Measurements from ENCODE around the gene PSORS1C1.
A peak's percentile ranks its signal among the peaks of the same experiment; 100 is the strongest.
"Not testable (repeated sequence)": the region's sequence is repeated elsewhere in the genome, so short reads cannot be mapped to it uniquely, and the experiment has no call there.

The PSORS1C1 gene, protein sequence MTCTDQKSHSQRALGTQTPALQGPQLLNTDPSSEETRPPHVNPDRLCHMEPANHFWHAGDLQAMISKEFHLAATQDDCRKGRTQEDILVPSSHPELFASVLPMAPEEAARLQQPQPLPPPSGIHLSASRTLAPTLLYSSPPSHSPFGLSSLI

DNA sequence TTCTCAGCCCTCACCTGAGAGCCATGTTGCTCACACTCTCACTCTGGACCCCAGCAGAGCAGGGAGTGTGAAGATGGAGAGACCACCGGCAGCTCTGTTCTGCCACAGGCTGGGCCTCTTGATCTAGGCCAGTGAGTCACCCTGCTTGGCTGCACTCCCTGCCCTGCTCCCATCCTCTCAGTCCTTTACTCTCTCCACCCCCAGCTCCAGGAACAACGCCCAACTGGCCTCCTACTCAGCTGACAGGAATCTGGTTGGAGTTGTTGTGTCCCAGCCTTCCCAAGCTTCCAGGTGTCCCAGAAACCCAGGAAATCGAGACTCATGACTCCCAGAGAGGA is at the start of gene PSORS1C1:
TSS of gene PSORS1C1 (plus strand) at position 260 of the 338 bp plus-strand sequence. CDS start 14,833 bp downstream, outside the sequence.
- DNase-seq (ENCODE audit: low spot score) (peak; percentile 85), FAIRE-seq (peak; percentile 86)

DNA sequence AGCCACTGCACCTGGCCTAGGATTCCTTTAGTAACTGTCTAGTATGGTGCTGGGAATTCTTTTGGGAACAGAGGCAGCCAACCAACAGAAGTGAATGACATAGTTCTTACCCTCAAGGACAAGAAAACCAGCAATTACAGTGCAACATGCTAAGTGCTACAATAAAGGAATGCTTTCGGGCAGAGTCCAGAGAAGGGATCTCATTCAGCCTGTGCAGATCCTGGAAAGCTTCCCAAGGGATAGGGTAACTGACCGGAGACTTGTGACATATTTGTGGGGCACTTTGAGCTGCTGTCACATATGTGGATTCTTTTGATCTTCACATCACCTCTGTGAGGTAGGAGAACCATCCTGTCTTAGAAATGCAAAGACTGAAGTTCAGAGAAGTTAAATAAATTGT is 49.0 kb upstream of the PSORS1C1 start:
- DNase-seq (ENCODE audit: low spot score) (no peak), FAIRE-seq (no peak)

DNA sequence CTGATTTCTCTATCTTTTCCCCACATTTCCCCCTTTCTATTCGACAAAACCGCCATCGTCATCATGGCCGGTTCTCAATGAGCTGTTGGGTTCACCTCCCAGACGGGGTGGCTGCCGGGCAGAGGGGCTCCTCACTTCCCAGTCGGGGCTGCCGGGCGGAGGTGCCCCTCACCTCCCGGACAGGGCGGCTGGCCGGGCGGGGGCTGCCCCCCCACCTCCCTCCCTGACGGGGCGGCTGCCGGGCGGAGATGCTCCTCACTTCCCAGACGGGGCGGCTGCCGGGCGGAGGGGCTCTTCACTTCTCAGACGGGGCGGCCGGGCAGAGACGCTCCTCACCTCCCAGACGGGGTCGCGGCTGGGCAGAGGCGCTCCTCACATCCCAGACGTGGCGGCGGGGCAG is 47.6 kb upstream of the PSORS1C1 start:
- not testable (repeated sequence) for FAIRE-seq

GRCh38 chr6:31067891-31068668 is 46.5 kb upstream of the PSORS1C1 start:
- DNase-seq (ENCODE audit: low spot score); FAIRE-seq: not testable (repeated sequence)

More for the DNA sequence above, 47.6 kb upstream of the PSORS1C1 start:
- DNase-seq (ENCODE audit: low spot score) = not testable (repeated sequence)

DNA sequence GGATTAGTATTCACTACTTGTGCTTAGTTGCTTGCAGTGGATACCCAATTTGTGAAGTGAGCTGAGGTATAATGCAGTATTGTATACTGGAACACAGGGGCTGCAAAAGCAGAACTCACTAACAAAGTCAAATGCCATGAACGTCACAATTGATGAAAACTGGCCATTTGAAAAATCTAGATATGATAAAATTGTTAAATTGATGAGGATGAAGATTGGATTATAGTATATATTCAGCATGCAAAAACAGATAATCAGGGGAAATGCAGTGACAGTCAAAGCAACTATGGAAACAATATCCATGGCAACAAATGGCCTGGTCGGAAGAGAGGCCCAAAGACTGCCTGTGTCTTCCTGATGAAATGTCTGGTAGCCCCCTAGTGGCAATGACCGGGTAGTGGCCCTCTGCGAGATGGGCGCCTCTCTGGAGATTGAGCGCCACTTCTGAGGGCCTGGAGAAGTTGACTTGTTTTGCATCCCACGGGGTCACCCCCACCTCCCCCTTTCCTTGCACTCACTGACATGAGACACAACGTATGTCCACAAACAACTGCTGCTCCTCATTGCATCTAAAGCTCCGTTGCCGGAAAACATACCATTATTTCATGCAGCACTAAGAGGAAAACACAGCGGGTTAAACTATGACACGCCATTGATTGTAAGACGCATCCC is 45.8 kb upstream of the PSORS1C1 start:
- no peak for FAIRE-seq

DNA sequence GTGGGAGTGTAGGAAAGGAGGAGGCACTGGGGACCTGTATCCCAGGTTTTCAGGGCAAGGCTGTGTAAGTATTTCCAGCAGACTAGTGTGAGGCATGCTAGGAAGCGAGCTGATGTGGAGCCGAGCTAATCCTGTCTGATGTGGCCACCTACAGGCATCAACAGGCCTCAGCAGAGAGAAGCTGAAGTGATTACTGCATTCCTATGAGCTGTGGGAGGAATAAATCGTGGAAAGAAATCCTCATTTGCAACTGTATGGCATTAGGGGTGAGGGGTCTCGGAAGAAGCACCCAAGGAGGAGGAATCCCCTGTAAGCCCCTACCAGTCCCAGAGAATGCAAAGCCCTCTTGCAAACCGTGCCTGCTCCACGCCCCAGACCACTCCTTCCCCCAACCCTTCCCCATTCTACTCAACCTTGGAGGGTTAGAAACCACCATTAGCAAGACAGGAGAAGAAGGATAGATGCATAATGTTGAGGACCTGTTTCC is 43.8 kb upstream of the PSORS1C1 start:
- FAIRE-seq (no peak), DNase-seq (ENCODE audit: low spot score) (peak; percentile 69)

More for the DNA sequence above, 45.8 kb upstream of the PSORS1C1 start:
- DNase-seq (ENCODE audit: low spot score) = peak; percentile 69

DNA sequence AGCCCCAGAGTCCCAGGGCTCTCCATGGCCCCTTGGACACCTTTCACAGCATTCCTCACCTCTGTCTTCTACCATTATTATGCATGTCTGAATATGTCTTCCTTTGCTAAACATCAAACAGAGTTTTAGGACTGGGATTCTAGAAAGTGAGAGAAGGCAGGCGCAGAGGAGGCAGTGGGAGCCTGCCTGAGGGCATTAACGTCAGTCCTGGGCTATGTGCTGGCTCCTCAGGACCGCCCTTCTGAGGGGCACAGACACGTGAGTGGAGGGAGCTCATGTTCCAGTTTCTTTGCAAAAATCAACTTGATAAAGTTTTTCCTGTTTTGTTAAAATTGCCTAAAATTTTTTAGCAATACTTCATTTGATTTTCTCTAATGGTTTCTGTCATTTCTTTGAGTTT is 40.2 kb upstream of the PSORS1C1 start:
- DNase-seq (ENCODE audit: low spot score) = no peak
- no peak for FAIRE-seq

GRCh38 chr6:31075528-31075927 is 39.1 kb upstream of the PSORS1C1 start:
- FAIRE-seq (no peak), DNase-seq (ENCODE audit: low spot score) (peak; percentile 5)

DNA sequence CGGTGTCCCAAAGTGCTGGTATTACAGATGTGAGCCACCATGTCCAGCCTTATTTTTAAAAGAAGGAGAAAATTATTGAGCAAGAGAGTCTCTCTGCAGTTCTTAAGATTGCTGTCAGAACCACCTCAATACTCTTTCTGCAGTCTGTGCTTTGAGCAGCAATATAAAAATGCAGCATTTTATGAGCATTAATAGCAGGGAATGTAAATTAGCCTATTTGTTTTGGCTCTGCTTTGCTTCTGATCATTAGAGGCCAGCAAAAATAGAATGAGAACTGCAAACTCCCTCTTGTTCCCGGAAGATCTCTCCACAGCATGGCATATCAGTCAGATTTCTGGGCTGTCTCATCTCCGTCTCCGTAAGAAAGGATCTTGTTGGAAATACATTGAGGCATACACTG is 38.0 kb upstream of the PSORS1C1 start:
- FAIRE-seq = no peak
- no peak for DNase-seq (ENCODE audit: low spot score)

- FAIRE-seq = no peak
- peak; percentile 31 for DNase-seq (ENCODE audit: low spot score)
Measured at GRCh38 chr6:31079656-31080261, 34.8 kb upstream of the PSORS1C1 start.

- no peak for FAIRE-seq
- no peak for DNase-seq (ENCODE audit: low spot score)
Measured at GRCh38 chr6:31081872-31082271, 32.7 kb upstream of the PSORS1C1 start.

- no peak for FAIRE-seq
- DNase-seq (ENCODE audit: low spot score) = no peak
Measured at GRCh38 chr6:31083742-31084354, 30.8 kb upstream of the PSORS1C1 start.

- DNase-seq (ENCODE audit: low spot score) (peak; percentile 74), FAIRE-seq (peak; percentile 44)
Measured at GRCh38 chr6:31086788-31087440, 27.7 kb upstream of the PSORS1C1 start.

DNA sequence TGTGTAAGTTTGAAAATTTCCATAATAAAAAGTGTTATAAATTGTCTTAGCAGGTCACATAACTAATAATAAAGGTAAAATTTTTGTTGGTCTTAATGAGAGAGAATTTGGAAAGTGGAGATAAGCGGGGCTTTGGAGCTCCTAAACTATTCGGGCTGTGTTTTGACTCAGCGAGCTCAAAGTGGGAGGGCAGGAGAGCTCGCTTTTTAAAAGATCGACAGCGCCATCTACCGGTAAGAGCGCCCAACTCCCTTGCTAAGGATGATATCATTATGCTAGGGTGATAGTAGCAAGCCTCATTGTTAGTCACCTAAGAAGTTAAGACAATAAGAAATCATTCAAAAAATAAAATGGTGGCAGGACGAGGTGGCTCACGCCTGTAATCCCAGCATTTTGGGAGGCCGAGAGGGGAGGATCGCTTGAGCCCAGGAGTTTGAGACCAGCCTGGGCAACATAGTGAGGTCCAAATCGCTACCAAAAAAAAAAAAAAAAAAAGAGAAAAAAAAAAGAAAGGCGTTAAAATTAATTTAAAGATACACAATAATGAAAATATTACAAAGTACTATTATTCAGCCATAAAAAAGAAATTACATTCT is 27.0 kb upstream of the PSORS1C1 start:
- DNase-seq (ENCODE audit: low spot score) = peak; percentile 69
- FAIRE-seq = peak; percentile 81

DNA sequence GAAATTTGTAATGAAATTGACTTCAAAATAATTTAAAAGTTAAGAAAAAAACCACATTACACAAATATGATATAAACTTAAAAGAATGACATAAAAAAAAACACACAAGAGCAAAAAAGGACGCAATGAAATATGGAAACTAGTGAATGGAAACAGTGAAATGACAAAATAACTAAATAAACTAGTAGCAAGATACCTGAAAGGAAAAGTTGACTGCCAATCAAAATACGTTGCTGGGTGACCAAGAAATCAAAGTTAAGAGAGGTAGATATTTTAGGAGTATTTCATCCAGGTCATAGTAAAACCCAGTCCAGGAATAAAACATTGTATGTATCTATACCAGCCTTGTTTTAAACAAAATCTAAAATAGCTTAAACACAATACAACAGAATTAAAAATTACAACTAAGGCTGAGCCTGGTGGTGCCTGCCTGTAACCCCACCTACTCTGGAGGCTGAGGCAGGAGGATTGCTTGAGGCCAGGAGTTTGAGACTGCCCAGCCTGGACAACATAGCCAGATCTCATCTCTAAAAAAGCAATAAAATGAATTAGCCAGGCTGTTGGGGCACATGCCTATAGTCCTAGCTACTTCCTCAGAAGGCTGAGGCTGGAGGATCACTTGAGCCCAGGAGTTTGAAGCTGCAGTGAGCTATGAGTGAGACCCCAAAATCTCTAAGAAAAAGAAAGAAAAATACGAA is 24.2 kb upstream of the PSORS1C1 start:
- DNase-seq (ENCODE audit: low spot score) = no peak
- FAIRE-seq = no peak

GRCh38 chr6:31090973-31091364 is 23.6 kb upstream of the PSORS1C1 start:
- FAIRE-seq (no peak), DNase-seq (ENCODE audit: low spot score) (no peak)

DNA sequence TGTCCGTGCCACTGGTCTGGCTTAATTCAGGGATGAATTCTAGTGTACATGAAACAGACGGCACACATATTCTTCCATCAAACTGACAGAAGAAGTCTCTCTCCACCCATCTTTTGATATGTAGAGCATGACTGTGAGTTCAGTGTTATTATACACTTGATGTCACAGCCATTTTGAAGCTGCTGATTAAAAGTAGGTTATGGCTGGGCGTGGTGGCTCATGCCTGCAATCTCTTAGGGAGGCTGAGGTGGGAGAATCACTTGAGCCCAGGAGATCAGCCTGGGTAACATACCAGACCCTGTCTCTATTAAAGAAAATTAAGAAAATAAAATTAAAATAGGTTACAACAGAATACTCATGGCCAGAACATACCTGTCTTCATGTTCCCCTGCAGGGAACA is 22.9 kb upstream of the PSORS1C1 start:
- FAIRE-seq (no peak), DNase-seq (ENCODE audit: low spot score) (no peak)

GRCh38 chr6:31092238-31092637 is 22.4 kb upstream of the PSORS1C1 start:
- DNase-seq (ENCODE audit: low spot score) (no peak), FAIRE-seq (no peak)

DNA sequence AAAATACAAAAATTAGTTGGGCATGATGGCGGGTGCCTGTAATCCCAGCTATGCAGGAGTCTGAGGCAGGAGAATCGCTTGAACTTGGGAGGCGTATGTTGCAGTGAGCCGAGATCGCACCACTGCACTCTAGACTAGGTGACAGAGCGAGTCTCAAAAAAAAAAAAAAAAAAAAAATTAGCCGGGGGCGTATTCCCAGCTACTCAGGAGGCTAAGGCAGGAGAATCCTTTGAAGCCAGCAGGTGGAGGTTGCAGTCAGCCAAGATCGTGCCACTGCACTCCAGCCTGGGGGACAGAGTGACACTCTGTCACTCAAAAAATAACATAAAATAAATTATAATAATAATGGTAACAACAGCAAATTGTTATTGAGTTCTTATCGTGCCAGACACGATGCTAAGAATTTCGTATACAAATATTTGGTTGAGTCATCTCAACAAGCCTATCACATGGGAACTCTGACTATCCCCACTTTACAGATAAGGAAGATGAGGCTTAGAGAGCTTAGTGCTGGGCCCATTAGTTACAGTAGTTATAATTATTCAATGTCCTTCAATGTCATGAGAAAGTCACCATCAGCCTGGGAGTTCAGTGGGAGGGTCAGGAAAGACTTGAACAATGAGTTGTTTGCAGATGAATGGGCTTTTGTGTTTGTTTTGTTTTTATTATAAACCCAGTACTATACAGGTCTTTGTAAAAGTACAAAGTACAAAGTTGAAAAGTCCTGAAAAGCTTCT is 21.7 kb upstream of the PSORS1C1 start:
- DNase-seq (ENCODE audit: low spot score) (no peak), FAIRE-seq (no peak)

Measured in RCC 7860 (cell line).